HG03342 (cell line): ENCODE data around the gene E2F6.

Experiments used
- ATAC-seq: cut with Tn5 transposase; IDR thresholded peaks from one replicate; pipeline ENCODE4 v1.9.1; 2021; ENCODE audit warnings: mild to moderate bottlenecking, moderate library complexity; ENCODE audit not compliant: unreplicated experiment

E2F6 gene, protein sequence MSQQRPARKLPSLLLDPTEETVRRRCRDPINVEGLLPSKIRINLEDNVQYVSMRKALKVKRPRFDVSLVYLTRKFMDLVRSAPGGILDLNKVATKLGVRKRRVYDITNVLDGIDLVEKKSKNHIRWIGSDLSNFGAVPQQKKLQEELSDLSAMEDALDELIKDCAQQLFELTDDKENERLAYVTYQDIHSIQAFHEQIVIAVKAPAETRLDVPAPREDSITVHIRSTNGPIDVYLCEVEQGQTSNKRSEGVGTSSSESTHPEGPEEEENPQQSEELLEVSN

DNA sequence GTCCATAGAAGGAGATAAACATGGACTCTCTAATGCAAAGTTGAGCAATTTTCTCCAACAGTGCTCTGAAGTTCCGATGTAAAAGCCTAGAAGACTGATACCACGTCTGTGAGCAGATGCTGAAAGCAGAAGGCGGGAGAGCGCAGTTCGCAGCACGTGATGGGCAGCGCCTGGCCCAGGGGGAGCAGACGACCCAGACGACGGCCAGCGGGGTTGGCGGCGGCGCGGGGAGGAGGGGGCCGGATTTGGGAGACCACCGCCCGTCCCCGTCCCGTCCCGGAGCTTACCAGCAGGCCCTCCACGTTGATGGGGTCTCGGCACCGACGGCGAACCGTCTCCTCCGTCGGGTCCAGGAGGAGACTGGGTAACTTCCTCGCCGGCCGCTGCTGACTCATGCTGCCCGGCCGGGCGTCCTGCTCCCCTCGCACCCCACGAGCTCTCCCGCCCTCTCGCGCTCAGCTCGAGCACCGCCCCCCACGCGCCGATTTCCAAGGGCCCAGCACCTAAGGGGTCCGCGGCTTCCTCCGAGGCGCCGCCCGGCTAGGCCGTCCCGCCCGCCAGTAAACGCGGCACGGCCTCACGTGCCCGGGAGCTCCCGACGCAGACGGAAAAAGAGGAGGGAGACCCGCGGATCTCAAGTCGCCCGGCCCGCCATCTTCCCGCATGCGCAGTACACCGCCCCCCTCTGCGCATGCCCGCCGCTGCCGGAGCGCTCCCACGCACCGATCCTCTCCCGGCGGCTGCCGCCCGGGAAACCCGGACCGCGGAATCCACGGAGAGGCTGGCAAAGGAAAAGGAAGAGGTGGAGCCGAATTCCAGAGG is at the start of gene E2F6:
TSS of gene E2F6 (minus strand) at position 677 of the 822 bp plus-strand sequence. CDS start at position 395, 282 bp downstream.
- peak; percentile 57 for ATAC-seq

DNA sequence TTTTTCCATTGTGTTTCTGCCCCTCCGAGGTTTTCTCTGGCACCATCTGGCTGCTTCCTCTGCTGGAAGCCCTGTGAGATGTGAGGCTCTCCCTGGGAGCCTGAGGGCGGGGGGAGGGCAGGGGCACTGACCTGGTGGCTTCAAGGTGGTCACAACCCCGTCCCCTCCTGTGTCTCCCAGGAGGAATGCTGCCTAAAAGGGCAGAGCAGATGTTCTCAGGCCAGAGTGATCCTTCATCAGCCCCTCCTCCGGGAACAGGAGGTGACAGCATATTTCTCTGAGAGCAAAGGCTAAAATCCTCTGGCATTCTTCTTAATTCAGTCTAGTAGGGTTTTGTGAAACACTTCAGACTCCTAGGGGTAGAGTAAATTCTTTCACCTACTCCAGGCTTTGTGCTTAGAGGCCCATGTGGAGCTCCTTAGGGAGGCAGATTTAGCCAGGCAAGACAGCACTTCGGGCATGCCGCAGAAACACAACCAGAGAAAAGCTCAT is 49.6 kb upstream of the E2F6 start:
- no peak for ATAC-seq

GRCh38 chr2:11514904-11515303 is 48.9 kb upstream of the E2F6 start:
- no peak for ATAC-seq

DNA sequence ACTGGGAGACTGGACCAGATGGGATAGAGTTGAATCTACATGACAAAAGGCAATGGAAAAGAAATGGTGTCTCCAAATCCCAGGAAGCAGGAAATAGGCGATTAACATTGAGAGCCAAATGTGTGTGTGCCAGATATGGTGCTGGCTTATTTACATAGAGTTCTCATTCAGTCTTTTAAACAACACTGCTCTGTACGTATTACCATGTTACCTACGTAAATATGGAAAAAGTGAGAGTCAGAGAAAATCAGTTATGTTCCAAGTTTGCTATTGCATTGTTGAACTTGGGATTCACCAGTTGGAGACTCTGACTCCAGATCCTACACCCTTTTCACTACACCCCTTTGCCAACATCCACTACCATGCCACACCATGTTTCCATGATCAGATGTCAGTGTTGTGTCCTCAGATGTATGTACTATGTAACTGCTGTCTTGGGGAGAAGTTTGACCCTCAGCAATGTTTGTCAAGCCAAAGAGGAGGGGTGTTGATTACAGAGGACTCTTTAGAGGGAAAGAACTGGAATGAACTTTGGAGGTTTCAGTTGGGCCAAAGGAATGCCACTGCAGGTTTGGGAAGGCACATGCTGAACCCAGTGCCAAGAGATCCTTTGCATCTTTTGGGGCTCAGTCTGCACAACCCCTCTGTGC is 48.2 kb upstream of the E2F6 start:
- no peak for ATAC-seq

- no peak for ATAC-seq
These were observed 47.4 kb upstream of the E2F6 start for GRCh38 chr2:11513319-11513718.

DNA sequence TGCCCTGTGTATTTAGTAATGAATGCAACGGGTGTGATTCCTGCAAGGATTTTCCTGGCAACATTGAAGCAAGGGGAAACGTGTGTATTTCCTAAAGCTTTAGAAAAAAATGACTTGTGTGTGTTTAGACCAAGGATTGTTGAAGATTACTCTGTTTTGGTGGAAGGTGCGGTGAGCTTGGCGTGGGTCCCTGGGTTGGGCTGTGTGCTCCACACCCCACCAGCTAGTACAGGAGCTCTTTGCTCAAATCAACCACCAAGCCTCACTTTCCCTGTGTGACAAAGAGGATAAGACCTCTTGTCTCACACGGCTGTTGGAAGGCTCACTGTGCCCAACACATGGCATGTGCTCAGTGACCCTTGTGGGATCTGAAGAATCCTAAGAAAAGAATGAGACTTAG is 46.5 kb upstream of the E2F6 start:
- ATAC-seq, result no peak

GRCh38 chr2:11509657-11510360 is 43.8 kb upstream of the E2F6 start:
- no peak for ATAC-seq

- no peak for ATAC-seq
These were observed 42.3 kb upstream of the E2F6 start for GRCh38 chr2:11508279-11508678.

DNA sequence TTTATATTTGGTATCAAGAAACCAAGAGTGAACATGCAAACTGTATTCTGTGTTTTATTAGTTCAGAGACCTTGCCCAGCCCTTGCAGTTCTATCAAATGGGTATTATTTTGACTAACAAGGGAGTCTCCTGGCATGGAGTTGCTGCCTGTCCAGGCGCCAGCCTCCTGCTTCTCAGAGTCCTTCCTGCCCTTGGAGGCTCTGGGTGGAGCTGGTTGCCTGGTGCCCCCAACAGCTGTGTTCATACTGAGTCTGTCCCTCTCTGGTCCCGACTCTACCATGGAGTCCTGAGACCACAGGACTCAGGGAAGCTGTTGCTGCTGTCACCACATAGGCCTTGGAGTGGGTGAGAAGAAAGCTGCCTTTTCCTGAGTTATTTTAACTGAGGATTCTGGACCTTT is 41.6 kb upstream of the E2F6 start:
- no peak for ATAC-seq

GRCh38 chr2:11506611-11506969 is 40.6 kb upstream of the E2F6 start:
- ATAC-seq, result no peak

GRCh38 chr2:11505652-11506610 is 40.0 kb upstream of the E2F6 start:
- peak; percentile 77 for ATAC-seq

DNA sequence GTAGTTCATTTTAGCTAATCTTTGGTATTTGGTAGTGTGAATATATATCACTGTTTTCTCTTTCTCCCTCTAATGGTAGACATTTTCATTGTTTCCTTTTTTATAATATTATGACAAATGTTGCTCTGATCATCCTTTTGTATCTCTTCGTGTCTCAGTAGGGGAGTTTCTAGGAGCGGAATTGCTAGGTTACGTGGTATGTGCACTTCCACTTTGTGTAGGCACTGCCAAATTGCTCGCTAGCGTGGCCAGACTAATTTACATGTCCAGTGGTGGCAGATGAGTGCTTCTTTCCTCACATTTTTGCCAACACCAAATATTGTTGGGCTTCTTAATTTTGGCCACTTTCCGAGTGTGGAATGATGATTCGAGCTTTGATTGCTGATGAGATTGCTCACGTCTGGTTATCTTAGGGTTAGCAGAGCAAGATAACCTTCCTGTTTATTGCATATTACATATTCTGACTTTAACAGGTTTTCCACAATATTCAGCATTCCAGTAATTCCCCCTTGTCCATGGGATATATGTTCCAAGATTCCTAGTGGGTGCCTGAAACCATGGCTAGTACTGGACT is 37.5 kb upstream of the E2F6 start:
- no peak for ATAC-seq

- no peak for ATAC-seq
These were observed 36.9 kb upstream of the E2F6 start for GRCh38 chr2:11502740-11503292.

DNA sequence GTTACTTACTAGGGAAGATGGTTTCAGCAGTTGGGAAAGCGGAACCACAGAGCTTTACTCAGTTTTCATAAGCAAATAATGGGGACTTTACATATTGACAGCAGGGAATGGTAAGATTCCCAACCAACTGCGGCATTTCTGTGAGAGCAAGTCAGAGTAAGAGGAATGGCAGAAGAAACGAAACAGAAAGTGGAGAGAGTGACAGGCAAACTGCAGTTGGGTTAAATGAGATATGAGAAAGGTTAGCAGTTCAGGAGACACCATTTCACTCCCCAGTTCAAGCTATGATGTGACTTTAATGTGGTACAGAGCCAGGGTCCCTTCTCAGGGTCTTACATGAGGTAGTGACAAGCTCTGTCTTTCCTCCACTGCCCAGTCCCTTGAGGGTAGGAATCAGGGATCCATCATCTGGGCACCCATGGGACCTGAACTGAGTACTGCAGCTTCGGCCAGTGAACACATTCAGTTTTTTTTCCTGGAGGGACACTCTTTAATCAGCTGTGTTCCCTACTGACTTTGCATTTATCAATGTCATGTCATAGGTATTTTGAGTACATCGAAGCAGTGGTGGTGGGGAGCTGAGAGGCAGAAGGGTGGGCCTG is 34.8 kb upstream of the E2F6 start:
- ATAC-seq, result peak; percentile 52

DNA sequence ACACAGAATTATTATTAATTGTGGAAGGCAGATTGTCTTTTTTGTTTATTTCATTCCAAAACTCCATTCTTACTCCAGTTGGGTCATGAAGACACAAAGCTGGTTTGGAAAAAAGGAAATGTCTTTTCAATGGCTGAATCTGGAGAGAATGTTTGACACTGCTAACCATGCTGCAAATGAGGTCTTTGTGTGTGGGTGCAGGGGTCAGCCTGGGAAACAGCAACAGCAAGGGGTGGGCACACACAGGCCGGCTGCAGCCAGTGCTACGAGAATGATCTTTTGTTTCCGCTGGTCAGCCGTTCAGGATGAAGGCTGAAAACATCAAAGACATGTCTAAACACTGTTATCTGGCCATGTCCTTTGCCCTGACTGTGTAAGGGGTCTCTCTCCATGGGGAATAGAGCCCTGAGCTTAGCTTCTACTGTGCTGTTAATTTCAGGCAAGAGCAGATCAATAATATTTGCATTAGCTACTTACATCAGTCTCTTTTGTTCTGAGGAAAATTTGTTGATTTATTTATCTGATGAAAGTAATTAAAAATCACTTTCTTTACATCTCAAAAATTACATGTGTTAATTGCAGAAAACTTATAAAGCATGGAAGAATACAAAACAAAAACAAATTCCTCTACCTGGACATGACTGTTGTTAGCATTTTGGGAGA is 33.3 kb upstream of the E2F6 start:
- no peak for ATAC-seq

DNA sequence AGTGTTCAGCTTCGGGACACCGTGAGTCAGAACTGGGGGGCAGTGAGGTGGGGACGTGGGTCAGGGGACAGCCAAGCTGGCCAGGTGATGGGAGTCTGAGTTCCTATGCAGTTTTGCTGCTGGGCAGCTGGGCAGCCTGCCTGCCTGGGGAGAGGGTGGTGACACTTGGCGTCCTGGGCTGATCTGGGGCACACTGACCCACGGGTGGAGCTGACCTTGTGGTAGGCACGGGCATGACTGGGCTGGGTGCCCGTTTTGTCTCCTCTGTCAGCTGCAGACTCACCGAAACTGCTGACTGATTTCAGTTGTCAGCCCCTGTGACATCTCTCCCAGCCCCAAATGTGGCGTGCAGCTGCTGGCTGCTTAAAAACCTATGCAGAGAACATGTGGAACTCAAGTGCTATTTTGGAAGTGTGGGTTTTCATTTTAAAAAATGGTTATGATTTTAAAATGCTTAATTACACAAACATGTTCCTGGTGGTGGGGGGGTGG is 32.6 kb upstream of the E2F6 start:
- ATAC-seq, result peak; percentile 92

- no peak for ATAC-seq
These were observed 30.1 kb upstream of the E2F6 start for GRCh38 chr2:11495844-11496681.
